Activated CD4-positive, alpha-beta T cell treated with anti-CD3 and anti-CD28 coated beads, Interleukin-2, amount 10 ng/mL, durations not matched to agents 7 days and 5 days (primary cell): ENCODE data around the gene REXO5. TPM values are rescaled to one million over a fixed set of nuclear protein-coding genes. Genes with fewer than 3 reads are reported as not detected.
"Not testable (repeated sequence)": the region's sequence is repeated elsewhere in the genome, so short reads cannot be mapped to it uniquely, and the experiment has no call there.

Experiments
- CTCF ChIA-PET: fragments of 350-600 bp; sonication (Branson Sonifier 250); formaldehyde crosslinking; loops from one replicate; lab custom pipeline; 2021; ENCODE audit warnings: antibody characterized with exemption; lab: Charles Lee
- POLR2A ChIA-PET: fragments of 350-600 bp; sonication (Branson Sonifier 250); formaldehyde crosslinking; loops from one replicate; lab custom pipeline; 2021; ENCODE audit warnings: antibody characterized with exemption; lab: Charles Lee
- DNase-seq: peaks from one replicate; pipeline ENCODE4 v3.0.0-alpha.2; 2020
- H3K27ac Mint-ChIP-seq: one replicate; pipeline ENCODE4 v1.8.0; 2021; ENCODE audit warnings: mild to moderate bottlenecking, moderate library complexity, mixed read lengths
- H3K27me3 Mint-ChIP-seq: one replicate; pipeline ENCODE4 v1.8.0; 2021; ENCODE audit warnings: mixed read lengths
- H3K36me3 Mint-ChIP-seq: one replicate; pipeline ENCODE4 v1.8.0; 2021; ENCODE audit warnings: low read depth, mixed read lengths
- H3K4me1 Mint-ChIP-seq: one replicate; pipeline ENCODE4 v1.8.0; 2021; ENCODE audit warnings: mixed read lengths
- H3K4me3 Mint-ChIP-seq: one replicate; pipeline ENCODE4 v1.8.0; 2021; ENCODE audit warnings: mild to moderate bottlenecking, moderate library complexity, mixed read lengths
- H3K9me3 Mint-ChIP-seq: one replicate; pipeline ENCODE4 v1.8.0; 2021; ENCODE audit warnings: mixed read lengths
- total RNA-seq, 2 experiments: library from RNA; stranded (reverse); gene quantifications; one replicate each; pipeline ENCODE4 v1.2.3, GENCODE V29; 2021

Gene REXO5
- total RNA-seq, 2 experiments from 2014 or later: 9.8 to 11.0 TPM

DNA sequence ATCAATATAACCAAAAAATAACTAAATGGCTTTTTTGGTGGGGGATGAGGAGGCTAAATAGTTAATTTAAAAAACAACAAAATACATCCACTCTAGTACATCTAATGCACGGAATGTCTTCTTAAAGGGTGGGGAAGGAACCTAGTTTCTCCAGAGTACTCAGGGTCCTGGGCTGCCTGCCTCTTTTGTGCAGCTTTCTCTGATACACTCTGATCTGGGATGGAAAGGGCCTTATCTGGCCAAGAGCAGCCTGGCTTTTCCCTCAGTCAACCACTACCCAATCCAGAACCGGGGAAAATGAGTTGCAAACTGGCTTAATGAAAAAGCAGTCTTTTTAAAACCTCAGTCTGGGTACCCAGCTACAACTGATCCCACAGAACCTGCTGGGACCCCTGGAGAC is 51.0 kb downstream of the REXO5 start:
- Mint-ChIP-seq H3K36me3 (peaks cover 26% of the 10 kb centered on the region), H3K9me3 (no peaks in the 10 kb centered on the region)

GRCh38 chr16:20859229-20859628 is 52.9 kb downstream of the REXO5 start:
- H3K4me1 Mint-ChIP-seq: peaks cover 23% of the 10 kb centered on the region
- ChIA-PET CTCF (no interaction called here), POLR2A (no interaction called here)
- H3K27me3 Mint-ChIP-seq: no peaks in the 10 kb centered on the region
- DNase-seq: no peak
- H3K36me3 Mint-ChIP-seq: peaks cover 23% of the 10 kb centered on the region
- H3K27ac Mint-ChIP-seq: no peak overlapping the region
- no peaks in the 10 kb centered on the region for H3K9me3 Mint-ChIP-seq
- H3K4me3 Mint-ChIP-seq: no peak overlapping the region

More for the DNA sequence above, 51.0 kb downstream of the REXO5 start:
- Mint-ChIP-seq H3K27ac (no peak overlapping the region), H3K4me3 (no peak overlapping the region), H3K27me3 (no peaks in the 10 kb centered on the region), H3K4me1 (peaks cover 18% of the 10 kb centered on the region)
- POLR2A ChIA-PET: no interaction called here
- CTCF ChIA-PET: no interaction called here
- no peak for DNase-seq

GRCh38 chr16:20859699-20860098 is 53.4 kb downstream of the REXO5 start:
- H3K4me3 Mint-ChIP-seq: no peak overlapping the region
- peaks cover 24% of the 10 kb centered on the region for H3K36me3 Mint-ChIP-seq
- ChIA-PET CTCF (no interaction called here), POLR2A (no interaction called here)
- no peak for DNase-seq
- peaks cover 27% of the 10 kb centered on the region for H3K4me1 Mint-ChIP-seq
- no peaks in the 10 kb centered on the region for H3K27me3 Mint-ChIP-seq
- H3K9me3 Mint-ChIP-seq: no peaks in the 10 kb centered on the region
- no peak overlapping the region for H3K27ac Mint-ChIP-seq

GRCh38 chr16:20860361-20860760 is 54.0 kb downstream of the REXO5 start:
- no peaks in the 10 kb centered on the region for H3K9me3 Mint-ChIP-seq
- H3K36me3 Mint-ChIP-seq: peaks cover 23% of the 10 kb centered on the region
- DNase-seq: no peak
- ChIA-PET CTCF (no interaction called here), POLR2A (no interaction called here)
- peaks cover 26% of the 10 kb centered on the region for H3K4me1 Mint-ChIP-seq
- H3K27me3 Mint-ChIP-seq: no peaks in the 10 kb centered on the region
- no peak overlapping the region for H3K4me3 Mint-ChIP-seq
- no peak overlapping the region for H3K27ac Mint-ChIP-seq

DNA sequence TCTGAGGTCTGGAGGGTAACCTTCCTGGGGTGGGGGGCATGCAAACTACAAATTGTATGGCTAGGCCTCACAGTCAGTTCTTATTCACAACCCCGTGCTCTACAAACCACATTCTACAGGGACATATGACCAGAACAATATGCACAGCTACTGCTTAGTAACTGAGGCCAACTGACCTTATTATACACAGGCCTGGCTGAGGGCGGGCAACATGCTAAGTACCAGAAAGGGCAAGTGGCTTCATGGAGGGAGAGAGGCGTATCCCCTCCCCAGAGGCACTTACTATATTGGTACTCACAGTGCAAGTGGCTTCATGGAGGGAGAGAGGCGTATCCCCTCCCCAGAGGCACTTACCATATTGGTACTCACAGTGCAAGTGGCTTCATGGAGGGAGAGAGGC is 54.7 kb downstream of the REXO5 start:
- H3K9me3 Mint-ChIP-seq, H3K4me3 Mint-ChIP-seq, POLR2A ChIA-PET, H3K27ac Mint-ChIP-seq, DNase-seq, H3K27me3 Mint-ChIP-seq, CTCF ChIA-PET: not testable (repeated sequence)
- H3K36me3 Mint-ChIP-seq: peaks cover 21% of the 10 kb centered on the region
- H3K4me1 Mint-ChIP-seq: peaks cover 32% of the 10 kb centered on the region

- peaks cover 33% of the 10 kb centered on the region for H3K36me3 Mint-ChIP-seq
- H3K27ac Mint-ChIP-seq: no peak overlapping the region
- DNase-seq: no peak
- ChIA-PET CTCF (interaction anchor here (1.6 kb wide), 1 partner anchor 240 kb away, joined by 3 read pairs; no protein-coding TSS in a partner anchor), POLR2A (no interaction called here)
- H3K4me3 Mint-ChIP-seq: no peak overlapping the region
- peaks cover 34% of the 10 kb centered on the region for H3K4me1 Mint-ChIP-seq
- H3K9me3 Mint-ChIP-seq: no peaks in the 10 kb centered on the region
- H3K27me3 Mint-ChIP-seq: no peaks in the 10 kb centered on the region
Observed at GRCh38 chr16:20862162-20862960, 56.0 kb downstream of the REXO5 start.

GRCh38 chr16:20864376-20864775 is 58.0 kb downstream of the REXO5 start:
- H3K9me3 Mint-ChIP-seq, H3K4me3 Mint-ChIP-seq, H3K27ac Mint-ChIP-seq, DNase-seq, POLR2A ChIA-PET, H3K27me3 Mint-ChIP-seq: not testable (repeated sequence)
- peaks cover 32% of the 10 kb centered on the region for H3K36me3 Mint-ChIP-seq
- peaks cover 35% of the 10 kb centered on the region for H3K4me1 Mint-ChIP-seq
- CTCF ChIA-PET: interaction anchor here (2.3 kb wide), 1 partner anchor 11 kb away, joined by 10 read pairs; no protein-coding TSS in a partner anchor

GRCh38 chr16:20865420-20866131 is 59.2 kb downstream of the REXO5 start:
- Mint-ChIP-seq H3K36me3 (peaks cover 24% of the 10 kb centered on the region), H3K4me3 (no peak overlapping the region), H3K27me3 (no peaks in the 10 kb centered on the region), H3K27ac (peak overlapping the region; percentile 83), H3K9me3 (no peaks in the 10 kb centered on the region), H3K4me1 (peaks cover 41% of the 10 kb centered on the region)
- no peak for DNase-seq
- ChIA-PET CTCF (interaction anchor here (0.9 to 2.3 kb wide), 6 partner anchors 9 to 24 kb away, joined by 3 to 10 read pairs (median 4); no protein-coding TSS in a partner anchor), POLR2A (no interaction called here)

- H3K4me3 Mint-ChIP-seq: no peak overlapping the region
- CTCF ChIA-PET: interaction anchor here (0.9 to 2.3 kb wide), 8 partner anchors 9 to 62 kb away, joined by 3 to 10 read pairs (median 4); no protein-coding TSS in a partner anchor
- H3K27me3 Mint-ChIP-seq: no peaks in the 10 kb centered on the region
- DNase-seq: no peak
- H3K27ac Mint-ChIP-seq: peak overlapping the region; percentile 83
- H3K9me3 Mint-ChIP-seq: no peaks in the 10 kb centered on the region
- peaks cover 22% of the 10 kb centered on the region for H3K36me3 Mint-ChIP-seq
- H3K4me1 Mint-ChIP-seq: peaks cover 45% of the 10 kb centered on the region
- POLR2A ChIA-PET: no interaction called here
Observed at GRCh38 chr16:20866145-20866772, 59.9 kb downstream of the REXO5 start.

- Mint-ChIP-seq H3K27ac (peak overlapping the region; percentile 54), H3K27me3 (no peaks in the 10 kb centered on the region), H3K9me3 (no peaks in the 10 kb centered on the region), H3K4me3 (no peak overlapping the region), H3K4me1 (peaks cover 49% of the 10 kb centered on the region), H3K36me3 (peaks cover 24% of the 10 kb centered on the region)
- DNase-seq: no peak
- CTCF ChIA-PET: interaction anchor here (1.3 to 2.3 kb wide), 7 partner anchors 8 to 63 kb away, joined by 3 to 10 read pairs (median 4); partner anchors contain the start of genes ERI2 and REXO5
- POLR2A ChIA-PET: no interaction called here
Observed at GRCh38 chr16:20866801-20867200, 60.5 kb downstream of the REXO5 start.

GRCh38 chr16:20867585-20867984 is 61.3 kb downstream of the REXO5 start:
- Mint-ChIP-seq H3K36me3 (peaks cover 23% of the 10 kb centered on the region), H3K27ac (no peak overlapping the region), H3K9me3 (no peaks in the 10 kb centered on the region), H3K4me1 (peaks cover 55% of the 10 kb centered on the region), H3K27me3 (no peaks in the 10 kb centered on the region), H3K4me3 (no peak overlapping the region)
- CTCF ChIA-PET: interaction anchor here (0.6 to 2.1 kb wide), 5 partner anchors 20 to 260 kb away, joined by 3 to 4 read pairs (median 3); partner anchors contain the start of genes ERI2 and REXO5
- no peak for DNase-seq
- POLR2A ChIA-PET: no interaction called here

- DNase-seq: no peak
- H3K9me3 Mint-ChIP-seq: no peaks in the 10 kb centered on the region
- peaks cover 64% of the 10 kb centered on the region for H3K4me1 Mint-ChIP-seq
- H3K27me3 Mint-ChIP-seq: no peaks in the 10 kb centered on the region
- H3K36me3 Mint-ChIP-seq: peaks cover 23% of the 10 kb centered on the region
- ChIA-PET POLR2A (no interaction called here), CTCF (no interaction called here)
- no peak overlapping the region for H3K27ac Mint-ChIP-seq
- H3K4me3 Mint-ChIP-seq: no peak overlapping the region
Observed at GRCh38 chr16:20868890-20869289, 62.6 kb downstream of the REXO5 start.
